HL-60 (cell line): Measurements from ENCODE around the gene EIF2B5.
"Not testable (repeated sequence)": the region's sequence is repeated elsewhere in the genome, so short reads cannot be mapped to it uniquely, and the experiment has no call there.

Source experiments
- DNase-seq, 2 experiments: peaks; one replicate each; pipeline ENCODE4 v3.0.0-alpha.2; 2010 to 2020; ENCODE audit warnings: low read depth in 1 of 2, low spot score in 1 of 2
- H3K27ac ChIP-seq: fragments of 250-450 bp; sonication (Bioruptor Pico); replicated peaks from 2 replicates; pipeline ENCODE4 v1.5.1; 2020; ENCODE audit warnings: mild to moderate bottlenecking, moderate library complexity
- H3K27me3 ChIP-seq: fragments of 250-450 bp; sonication (Bioruptor Pico); 2 replicates; pipeline ENCODE4 v1.5.1; 2021; ENCODE audit warnings: mild to moderate bottlenecking, moderate library complexity; ENCODE audit not compliant: insufficient read depth, poor library complexity, severe bottlenecking
- H3K4me3 ChIP-seq: replicated peaks from 2 replicates; pipeline ENCODE4 v1.5.1; 2011; ENCODE audit warnings: mild to moderate bottlenecking, control low read depth, low read length; ENCODE audit not compliant: insufficient read depth
- CTCF ChIP-seq: IDR thresholded peaks from one replicate; pipeline ENCODE4 v1.5.1; 2011; ENCODE audit warnings: low read length, control low read depth, inconsistent platforms; ENCODE audit not compliant: insufficient read depth
- GABPA ChIP-seq: IDR thresholded peaks from 2 replicates; pipeline ENCODE4 v1.6.1; 2012; ENCODE audit warnings: low read depth
- POLR2AphosphoS5 ChIP-seq: IDR thresholded peaks from 2 replicates; pipeline ENCODE4 v1.6.1; 2012; ENCODE audit warnings: low read depth
- REST ChIP-seq: IDR thresholded peaks from 2 replicates; pipeline ENCODE4 v1.6.1; 2012; ENCODE audit warnings: low read depth; ENCODE audit not compliant: insufficient replicate concordance
- SPI1 ChIP-seq: IDR thresholded peaks from 2 replicates; pipeline ENCODE4 v1.6.1; 2012; ENCODE audit warnings: low read depth, mild to moderate bottlenecking, borderline replicate concordance

The EIF2B5 gene

GRCh38 chr3:184145751-184146270 is 10.7 kb downstream of the EIF2B5 start:
- TF ChIP-seq REST (no peak), SPI1 (no peak), POLR2AphosphoS5 (no peak), CTCF (no peak), GABPA (no peak)
- H3K27ac ChIP-seq = no peak overlapping the region
- no peaks in the 10 kb centered on the region for H3K27me3 ChIP-seq
- DNase-seq = no peak
- H3K4me3 ChIP-seq = no peak overlapping the region

GRCh38 chr3:184148076-184148475 is 12.9 kb downstream of the EIF2B5 start:
- no peak for DNase-seq
- Histone ChIP-seq H3K4me3 (no peak overlapping the region), H3K27me3 (no peaks in the 10 kb centered on the region), H3K27ac (no peak overlapping the region; the same call in 1 of the 2 replicates)
- TF ChIP-seq GABPA = no peak
- no peak for TF ChIP-seq SPI1
- TF ChIP-seq POLR2AphosphoS5 = no peak
- TF ChIP-seq REST = no peak
- TF ChIP-seq CTCF = no peak

- Histone ChIP-seq H3K4me3 (no peak overlapping the region), H3K27me3 (no peaks in the 10 kb centered on the region), H3K27ac (no peak overlapping the region)
- no peak for DNase-seq
- no peak for TF ChIP-seq CTCF
- TF ChIP-seq POLR2AphosphoS5 = no peak
- TF ChIP-seq REST = no peak
- TF ChIP-seq SPI1 = no peak
- TF ChIP-seq GABPA = no peak
Observed at GRCh38 chr3:184149123-184149522, 14.0 kb downstream of the EIF2B5 start.

- not testable (repeated sequence) for DNase-seq, H3K27ac ChIP-seq, H3K4me3 ChIP-seq, H3K27me3 ChIP-seq
Observed at GRCh38 chr3:184149770-184150169, 14.6 kb downstream of the EIF2B5 start.
